Measurements from ENCODE around the gene SCN3A.

The SCN3A gene

DNA sequence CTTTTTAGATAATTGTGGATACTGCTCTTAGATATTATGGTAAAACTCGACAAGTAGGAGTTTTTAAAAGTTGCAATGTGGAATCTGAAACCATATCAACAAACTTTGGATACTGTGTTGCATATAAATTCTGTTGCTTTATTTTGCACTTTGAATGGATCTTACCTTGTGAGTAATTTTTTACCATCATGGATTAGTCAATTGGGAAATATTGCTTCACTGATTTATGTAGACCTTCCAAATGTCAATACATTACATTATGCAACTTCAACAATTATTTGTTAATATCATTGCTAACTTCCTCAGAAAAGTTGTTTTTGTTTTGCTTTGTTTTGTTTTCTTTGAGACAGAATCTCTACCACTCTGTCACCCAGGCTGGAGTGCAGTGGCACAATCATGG, 146.5 kb downstream of the SCN3A start:
- no peak for DNase-seq (ENCODE audit: low read depth, low spot score)

GRCh38 chr2:165056564-165056963, 147.3 kb downstream of the SCN3A start:
- DNase-seq (ENCODE audit: low read depth, low spot score) = no peak

DNA sequence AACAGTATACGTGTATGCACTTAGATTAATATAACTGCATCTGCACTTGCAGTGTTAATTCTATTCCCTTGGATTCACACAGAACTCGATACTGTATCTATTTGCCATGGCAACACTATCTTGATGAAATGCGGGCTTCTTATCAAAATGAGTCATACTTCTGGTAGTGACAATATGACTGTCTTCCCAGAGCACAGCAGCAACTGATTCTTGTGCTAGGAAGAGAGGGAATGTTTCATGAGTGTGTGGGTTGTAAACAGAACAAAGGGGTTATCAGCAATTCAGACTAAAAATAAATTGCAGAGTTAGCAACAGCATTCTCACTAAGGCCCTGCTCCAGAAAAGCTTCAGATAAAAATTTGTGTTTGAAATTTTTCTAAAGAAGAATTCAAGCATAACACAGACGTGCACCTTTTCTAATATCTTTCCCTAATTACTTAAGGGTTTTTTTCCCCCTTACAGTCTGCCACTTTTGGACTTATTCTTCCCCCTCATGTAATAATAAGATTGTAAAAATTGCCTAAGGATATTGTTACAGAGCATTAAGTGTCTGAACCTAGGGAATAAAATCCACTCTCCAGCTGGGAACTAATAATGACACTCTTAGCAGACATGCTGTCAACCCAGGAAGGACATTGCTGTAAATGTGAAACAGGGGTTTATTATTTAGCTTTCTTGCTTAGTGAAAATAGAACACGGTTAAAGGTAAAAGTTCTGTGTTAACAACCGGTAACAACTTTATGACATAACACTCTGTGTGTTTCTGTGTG, 148.6 kb downstream of the SCN3A start:
- DNase-seq (ENCODE audit: low read depth, low spot score) = no peak

DNA sequence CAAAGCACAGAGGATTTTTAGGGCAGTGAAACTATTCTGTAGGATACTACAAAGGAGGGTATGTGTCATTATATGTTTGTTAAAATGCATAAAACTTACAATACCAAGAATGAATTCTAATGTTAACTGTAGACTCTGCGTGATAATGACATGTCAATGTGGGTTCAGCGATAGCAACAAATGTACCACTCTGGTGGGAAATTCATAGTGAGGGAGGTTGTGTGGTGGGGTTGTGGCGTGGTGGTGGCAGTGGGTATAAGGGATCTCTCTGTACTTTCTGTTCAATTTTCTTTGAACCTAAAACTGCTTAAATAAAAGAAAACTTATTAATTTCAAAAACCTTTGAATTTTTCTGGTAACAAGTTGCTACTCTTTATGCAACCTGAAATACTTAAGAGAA, 149.2 kb downstream of the SCN3A start:
- DNase-seq (ENCODE audit: low read depth, low spot score) = no peak

DNA sequence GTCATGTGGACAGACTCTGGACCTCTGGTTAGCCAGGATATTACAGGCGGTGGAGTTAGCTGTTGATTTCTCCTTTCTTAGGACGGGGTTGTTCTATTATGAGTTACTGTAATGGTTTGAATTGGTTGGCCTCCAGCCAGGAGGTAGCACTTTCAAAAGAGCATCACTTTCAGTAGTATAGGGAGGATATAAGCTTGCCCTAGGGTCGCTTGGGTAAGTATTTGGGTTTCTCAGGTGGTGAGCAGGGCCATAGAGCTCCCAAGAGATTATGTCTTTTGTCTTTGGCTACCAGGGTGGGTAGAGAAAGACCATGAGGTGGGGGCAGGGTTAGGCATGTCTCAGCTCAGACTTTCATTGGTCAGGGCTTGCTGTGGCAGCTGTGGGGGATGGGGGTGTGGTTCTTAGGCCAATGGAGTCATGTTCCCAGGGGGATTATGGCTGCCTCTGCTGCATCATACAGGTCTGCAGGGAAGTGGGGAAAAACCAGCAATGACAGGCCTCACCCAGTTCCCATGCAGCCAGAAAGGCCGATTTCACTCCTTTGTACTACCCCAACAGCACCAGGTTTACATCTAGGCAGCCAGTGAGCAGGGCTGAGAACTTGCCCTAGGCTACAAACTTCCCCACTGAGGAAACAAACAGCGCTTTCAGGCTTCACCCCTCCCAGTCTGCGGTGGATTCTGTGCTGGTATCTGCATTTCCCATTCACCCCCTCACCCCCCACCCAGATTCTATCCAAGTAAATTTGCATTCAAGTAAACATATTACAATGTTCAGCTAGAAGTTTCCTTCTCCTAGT, 159.1 kb downstream of the SCN3A start:
- DNase-seq (ENCODE audit: low read depth, low spot score) = peak; percentile 95

Data from ELF-1 (cell line).